Fibroblast of skin of left quadriceps (primary cell): ENCODE measurements around the gene RAI1.
"Not testable (repeated sequence)": the region's sequence is repeated elsewhere in the genome, so short reads cannot be mapped to it uniquely, and the experiment has no call there.

Experiments used
- DNase-seq, 2 experiments: peaks; one replicate each; pipeline ENCODE4 v3.0.0-alpha.2; 2013; ENCODE audit warnings: low read depth in 2 of 2

Gene RAI1

DNA sequence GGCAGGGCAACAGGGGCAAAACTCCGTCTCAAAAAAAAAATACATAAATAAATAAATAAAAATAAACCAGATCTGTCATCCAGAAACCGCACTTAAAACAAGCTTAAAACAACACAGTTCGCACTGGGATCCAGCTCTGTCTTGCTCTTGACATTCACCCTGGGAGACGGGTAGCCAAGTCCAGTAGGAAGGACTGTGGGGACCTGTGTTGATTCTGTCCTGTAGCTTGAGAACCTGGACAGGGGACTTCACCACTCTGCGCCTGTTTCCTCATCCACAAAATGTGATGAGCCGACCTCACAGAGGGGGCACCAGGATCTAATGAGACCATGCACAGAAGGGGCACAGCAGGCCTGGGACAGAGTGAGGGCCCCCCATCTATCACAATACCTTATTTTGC lies 1.5 kb upstream of the RAI1 start:
- DNase-seq, result no peak

DNA sequence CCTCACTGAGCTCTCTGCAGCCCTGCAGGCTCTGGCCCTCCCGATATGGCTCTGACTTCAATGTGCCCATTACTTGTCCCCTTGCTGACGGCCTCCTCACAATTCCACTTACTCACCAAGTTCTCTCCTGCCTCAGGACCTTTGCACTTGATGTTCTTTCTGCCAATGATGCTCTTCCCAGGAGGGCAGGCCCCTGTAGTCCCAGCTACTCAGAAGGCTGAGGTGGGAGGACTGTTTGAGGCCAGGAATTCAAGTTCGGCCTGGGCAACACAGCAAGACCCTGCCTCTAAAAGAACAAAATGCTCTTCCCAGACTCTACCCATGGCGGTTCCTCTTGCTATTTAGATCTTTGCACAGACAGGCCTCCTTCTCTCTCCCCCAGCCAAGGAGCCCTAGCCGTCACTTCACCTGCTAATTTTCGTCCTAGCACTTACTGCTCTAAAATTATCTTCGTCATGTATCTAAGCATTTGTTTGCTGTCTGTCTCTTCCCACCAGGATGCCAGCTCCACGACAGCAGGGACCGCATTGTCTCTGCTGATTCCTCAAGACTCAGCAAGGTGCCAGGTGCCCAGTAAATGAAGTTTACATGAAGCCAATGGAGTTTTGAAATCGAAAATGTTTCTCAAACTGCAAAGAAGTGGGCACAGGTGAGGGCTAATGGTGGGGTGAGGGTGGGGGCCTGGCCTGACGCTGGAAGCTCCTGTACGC lies 626 bp upstream of the RAI1 start:
- DNase-seq, result no peak

DNA sequence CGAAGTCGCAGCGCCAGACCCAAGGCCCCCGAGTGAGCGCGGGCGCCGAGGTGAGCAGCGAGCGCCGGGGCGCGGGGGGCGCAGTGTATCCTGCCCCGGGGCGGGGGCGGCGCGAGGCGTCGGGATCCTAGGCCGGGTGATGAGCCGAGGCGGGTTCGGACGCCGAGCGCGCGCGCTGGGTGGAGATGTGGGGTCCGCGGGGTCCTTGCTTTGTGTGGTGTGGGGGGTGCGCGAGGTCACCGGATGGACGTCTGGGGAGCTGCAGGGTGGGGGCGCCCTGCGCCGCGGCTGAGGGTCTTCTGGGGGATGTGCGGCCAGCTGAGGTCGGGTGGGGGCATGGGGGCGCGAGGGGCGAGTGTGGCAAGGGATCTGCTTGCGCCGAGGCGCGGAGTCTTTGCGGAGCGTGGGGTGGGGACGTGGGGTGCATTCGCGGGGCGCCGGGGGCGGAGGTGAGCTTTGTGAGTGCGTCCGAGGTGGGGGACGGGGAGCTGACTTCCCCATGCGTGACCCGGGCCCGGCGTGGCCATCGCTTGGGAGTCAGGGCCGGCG lies 560 bp downstream of the RAI1 start:
- DNase-seq, result no peak

DNA sequence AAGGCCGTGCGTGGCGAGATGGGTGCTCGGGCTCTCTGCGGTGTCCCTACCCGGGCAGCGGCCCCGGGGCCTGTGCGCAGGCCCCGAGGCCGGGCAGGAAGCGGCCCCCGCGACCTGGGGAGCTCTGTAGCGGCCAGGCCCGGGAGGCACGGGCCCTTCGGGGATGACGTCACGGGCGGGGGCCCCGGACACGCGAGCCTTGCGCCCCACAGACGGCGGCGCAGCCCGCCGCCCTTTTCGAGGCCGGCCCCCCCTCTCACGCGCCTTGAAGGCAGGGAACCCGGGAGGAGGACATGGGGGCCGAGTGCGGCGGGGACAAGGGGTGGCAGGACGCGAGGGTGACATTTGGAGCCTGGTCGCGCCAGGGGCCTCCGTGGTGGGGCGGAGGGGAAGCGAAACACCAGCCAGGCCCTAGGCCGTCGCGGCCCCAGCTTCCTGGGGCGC lies 1.1 kb downstream of the RAI1 start:
- DNase-seq, result no peak

DNA sequence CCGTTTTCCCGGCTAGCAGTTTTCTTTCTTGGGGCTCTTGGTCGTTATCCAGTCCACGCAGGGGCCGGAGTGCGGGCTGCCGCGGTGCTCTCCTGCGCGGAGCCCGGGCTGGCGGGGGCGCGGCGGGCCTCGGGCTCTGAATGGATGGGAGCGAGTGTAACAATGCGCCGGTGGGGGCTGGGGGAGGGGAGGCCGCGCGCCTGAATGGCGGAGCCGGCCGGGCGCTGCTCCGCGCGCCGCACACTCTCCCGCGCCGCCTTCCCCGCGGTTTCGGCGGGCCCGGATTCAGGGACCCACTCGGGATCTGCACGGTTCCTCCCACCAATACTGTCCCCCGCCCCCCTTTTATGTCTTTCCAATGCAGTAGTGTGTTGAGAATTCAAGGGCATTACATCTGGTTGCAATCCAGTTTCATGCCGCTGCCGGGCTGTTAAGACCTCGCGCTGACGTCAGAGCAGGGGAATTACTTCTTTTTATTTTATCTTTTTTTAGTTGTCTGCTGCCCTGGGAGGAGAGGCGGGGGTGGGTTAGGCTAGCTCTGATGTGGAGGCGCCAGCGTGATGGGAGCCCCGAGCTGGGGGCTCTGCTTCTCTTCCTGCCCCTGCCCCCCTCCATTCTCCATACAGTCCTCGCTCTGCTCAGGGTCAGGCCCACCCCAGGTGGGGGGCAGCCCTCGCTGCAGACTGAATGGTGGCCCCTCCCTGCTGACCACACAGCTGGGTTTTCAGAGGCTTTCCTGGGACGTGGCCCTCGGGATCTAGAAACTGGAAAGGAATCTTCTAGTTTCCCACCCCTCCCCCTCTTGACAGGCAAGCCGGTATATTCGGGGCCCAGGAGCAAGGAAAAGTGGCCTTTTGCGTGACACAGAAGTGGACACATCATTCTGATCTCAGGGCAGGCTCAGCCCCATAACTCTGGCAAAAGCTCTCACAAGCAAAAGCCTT lies 1.8 kb downstream of the RAI1 start:
- peak; percentile 82 to 83 for DNase-seq

DNA sequence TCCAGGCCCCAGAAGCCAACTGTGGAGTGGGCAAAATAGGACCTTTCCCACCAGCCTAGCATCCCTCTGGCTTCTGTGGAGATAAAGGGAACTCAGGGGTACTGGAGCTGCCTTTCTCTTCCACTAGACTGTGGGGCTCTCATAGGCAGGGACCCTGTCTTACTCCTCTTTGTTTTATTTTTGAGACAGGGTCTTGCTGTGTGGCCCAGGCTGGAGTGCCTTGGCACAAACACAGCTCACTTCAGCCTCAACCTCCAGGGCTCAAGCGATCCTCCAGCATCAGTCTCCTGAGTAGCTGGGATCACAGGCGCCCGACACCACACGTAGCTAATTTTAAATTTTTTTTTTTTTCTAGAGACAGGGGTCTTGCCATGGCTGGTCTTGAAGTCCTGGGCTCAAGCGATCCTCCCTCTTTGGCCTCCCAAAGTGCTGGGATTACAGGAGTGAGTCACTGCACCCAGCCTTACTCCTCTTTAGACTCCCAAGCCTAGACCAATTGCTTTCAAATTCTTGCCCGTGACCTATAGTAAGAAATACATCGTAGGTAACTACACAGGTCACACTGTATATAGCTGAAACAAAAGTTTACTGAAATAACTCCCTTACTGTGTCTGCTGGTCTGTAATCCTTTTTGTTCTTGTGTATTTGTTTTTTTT lies 2.6 kb downstream of the RAI1 start:
- DNase-seq, result no peak

DNA sequence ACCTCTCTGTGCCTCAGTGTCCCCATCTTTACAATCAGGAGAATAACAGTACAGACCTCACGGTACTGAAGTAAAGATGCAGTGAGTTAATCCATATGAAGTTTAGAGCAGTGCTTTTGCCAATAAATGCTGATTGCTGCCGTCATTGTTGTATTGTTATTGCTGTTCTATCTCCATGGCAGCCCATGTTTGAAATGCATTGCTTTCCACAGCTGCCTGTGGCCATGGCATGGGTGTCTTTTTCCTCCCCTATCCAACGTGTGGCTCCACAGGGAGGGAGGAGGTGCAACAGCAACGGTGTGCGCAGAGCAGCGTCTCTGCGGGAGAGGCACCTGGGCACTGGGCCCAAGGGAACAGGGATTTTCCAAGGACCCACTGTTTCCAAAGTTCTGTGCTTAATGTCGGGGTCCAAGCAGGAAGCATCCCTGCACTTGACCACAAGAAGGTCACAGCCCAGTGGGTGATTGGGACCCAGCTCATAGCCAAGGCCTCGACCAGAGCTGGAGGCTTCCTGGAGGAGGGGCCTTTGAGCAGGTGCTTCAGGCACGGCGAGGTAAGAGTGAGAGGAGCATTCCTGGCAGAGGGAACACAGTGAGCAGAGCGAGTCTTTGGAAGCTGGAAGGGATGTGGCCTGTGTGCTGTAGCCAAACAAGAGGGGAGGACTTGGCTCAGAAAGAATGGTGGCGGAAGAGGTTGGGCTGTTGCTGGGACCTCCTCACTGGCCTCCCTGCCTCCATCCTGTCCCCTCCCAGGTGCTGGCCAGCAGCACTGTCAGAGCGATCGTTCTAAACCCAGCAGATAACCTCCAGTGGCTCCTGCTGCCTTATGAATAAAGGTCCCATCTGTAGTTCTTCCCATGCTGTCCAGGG lies 3.9 kb downstream of the RAI1 start:
- no peak for DNase-seq

DNA sequence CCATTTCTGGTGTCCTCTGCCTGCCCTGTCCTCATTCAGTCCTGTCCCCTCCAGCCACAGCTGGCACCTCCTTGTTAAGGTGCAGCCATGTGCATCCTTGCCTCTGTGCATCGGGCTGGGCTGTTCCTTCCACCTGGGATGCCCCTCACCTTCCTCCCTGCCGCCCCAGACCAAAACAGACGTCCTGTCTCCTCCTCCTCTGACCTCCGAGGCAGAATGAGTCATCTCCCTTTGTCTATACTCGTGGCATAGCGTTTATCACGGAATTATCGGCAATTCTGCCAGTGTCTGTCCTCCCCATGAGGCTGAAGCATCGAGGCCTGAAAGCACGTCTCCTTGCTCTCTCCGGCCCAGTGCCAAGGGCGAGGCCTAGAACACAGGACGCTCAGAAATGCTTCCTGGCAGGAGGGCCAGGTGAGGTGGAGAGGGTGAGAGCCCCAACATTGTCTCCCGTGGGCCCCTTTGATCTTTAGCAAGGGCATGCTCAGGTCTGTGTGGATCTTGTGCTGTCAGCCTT lies 4.6 kb downstream of the RAI1 start:
- no peak for DNase-seq

DNA sequence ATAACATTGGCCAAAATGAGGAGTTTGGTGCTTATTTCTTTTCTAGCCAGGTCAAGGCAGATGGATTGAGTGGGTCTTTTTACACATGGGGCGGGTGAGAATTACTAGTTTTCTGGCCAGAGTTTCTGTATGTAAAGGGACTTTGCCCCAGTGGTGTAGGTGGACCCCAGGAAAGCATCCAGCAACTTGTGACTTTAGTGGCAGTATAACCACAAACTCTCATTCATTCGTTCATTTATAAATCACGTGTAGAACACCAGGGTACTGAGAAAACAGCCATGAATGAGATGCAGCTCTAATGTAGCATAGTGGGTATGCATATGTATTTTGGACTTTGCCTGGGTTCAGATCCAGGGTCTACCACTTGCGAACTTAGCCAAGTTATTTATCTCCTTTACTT lies 8.1 kb downstream of the RAI1 start:
- no peak for DNase-seq

DNA sequence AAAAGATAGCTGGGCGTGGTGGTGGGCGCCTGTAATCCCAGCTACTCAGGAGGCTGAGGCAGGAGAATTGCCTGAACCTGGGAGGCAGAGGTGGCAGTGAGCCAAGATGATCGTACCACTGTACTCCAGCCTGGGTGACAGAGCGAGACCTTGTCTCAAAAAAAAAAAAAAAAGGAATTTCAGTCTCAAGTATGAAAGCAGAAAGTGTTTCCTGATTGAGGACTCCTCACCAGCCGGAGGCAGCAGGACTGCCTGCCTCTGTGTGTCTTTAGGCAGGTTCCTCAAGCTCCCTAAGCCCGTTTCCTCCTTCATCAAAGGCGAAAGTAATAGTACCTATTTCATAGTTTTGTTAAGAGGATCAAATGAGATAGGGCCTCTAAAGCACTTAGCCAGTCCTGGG lies 9.0 kb downstream of the RAI1 start:
- DNase-seq, result not testable (repeated sequence)

DNA sequence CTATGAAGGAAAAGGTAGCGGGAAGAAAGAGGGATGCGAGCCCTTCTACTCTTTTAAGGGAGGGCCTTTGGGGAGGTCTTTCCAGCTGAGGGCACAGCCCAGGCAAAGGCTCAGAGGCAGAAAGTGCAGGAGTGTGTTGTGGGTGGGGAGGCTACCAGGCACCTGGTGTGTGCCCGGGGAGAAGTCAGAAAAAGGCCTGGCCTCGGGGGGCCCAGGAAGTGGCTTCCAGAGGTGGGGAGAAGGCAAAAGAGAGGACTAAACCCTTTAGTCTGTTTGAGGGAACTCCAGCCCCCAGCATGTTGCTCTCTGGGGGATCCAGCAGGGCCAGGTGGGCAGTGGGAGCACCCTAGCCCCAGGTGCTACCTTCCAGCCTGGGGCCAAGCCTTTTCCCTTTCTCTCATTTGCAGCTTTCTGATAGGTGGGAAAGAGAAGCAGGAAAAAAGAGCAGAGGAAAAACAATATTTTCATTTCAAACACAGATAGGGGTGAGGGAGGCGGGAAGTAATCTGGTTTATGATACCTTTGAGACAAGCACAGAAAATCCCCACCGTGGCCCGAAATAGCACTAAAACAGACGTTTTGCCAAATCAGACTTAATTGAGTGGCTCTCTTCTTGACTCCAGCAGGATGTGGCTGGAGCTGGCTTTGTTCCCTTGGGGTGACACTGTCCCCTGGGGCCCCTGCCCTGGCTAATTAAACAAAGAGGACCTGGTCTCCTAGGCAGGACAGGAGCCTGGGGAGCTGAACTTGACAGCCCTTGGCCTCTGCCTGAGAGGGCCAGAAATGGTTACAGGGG lies 10.4 kb downstream of the RAI1 start:
- DNase-seq, result no peak

DNA sequence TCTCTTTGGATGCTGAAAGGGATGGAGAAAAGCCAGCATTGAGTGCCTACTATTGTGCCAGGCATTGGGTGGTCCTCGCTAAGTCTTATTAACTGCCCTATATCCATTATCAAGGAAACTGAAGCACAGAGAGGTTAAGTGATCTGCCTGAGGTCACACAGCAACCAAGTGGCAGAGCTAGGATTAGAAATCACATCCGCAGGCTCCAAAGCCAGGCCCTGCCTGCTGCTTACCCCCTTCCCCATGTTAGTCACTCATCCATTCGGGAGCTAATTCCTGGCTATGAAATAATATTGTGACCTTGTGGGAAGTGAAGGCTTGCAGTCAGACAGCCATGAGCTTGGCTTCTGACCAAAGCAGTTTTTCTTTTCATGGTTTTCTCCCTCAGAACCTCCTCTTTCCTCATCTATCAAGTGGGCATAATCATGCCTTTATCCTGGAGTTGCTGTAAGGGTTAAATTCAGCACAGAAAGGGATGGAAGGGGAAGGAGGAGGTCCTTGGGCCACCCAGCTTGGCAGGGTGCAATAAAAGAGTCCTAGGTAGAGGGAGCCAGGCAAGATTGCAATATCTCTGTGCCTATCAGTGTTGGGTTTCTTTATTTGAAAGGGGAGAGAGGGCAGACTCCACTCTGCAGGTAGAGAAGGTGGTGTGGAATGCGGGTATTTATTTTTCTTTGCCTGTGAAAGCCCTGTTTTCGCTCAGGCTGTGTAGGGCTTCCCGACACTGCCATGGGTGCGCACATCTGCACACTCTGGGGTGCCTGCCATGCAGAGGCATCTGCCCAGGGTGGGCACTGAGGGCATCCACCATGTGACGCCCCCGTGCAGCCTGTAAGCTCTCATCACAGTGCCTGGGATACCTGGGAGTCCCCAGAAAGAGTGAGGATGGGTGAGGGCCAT lies 11.3 kb downstream of the RAI1 start:
- no peak for DNase-seq

DNA sequence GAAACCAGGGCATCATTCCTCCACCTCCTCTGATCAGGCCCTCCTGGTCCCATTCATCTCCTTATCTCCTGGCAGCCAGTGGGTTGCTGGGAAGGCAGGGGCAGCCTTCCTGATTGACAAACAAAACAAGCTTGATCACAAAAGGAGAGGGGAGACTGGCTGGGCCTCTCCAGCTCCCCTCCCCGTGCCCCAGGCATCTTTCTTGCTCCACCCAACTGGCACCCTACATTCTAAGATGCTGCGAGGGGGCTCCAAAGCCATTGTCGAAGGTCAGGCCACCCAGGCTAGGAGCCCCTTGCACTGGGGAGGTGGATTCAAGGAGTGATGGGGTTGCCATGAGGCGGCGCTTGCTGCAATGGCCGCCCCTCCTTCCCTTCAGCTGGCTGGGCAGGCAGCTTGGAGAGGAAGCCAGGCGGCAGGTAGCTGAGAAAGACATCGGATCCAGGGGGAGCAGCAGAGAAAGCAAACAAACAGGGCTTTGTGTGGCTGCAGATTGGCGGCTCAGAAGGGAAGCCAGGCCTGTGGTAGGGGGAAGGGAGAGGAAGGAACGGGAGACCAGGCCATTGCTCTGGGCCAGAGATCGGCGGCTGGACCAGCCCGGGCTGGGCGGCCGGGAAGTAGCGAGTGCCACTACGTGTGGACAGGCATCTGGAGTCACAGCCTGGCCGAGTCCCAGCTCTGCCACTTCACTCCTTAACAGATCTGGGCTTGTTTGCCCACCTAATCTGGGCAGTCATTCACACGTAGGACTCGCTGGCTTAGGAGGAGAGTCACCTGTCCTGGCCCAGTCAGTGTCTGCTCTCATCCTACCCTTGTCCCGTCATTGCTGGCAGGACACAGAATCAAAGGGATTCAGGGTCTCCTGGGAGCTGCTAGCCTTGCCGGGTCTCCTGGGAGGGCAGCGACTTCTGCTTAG lies 12.3 kb downstream of the RAI1 start:
- DNase-seq, result no peak

DNA sequence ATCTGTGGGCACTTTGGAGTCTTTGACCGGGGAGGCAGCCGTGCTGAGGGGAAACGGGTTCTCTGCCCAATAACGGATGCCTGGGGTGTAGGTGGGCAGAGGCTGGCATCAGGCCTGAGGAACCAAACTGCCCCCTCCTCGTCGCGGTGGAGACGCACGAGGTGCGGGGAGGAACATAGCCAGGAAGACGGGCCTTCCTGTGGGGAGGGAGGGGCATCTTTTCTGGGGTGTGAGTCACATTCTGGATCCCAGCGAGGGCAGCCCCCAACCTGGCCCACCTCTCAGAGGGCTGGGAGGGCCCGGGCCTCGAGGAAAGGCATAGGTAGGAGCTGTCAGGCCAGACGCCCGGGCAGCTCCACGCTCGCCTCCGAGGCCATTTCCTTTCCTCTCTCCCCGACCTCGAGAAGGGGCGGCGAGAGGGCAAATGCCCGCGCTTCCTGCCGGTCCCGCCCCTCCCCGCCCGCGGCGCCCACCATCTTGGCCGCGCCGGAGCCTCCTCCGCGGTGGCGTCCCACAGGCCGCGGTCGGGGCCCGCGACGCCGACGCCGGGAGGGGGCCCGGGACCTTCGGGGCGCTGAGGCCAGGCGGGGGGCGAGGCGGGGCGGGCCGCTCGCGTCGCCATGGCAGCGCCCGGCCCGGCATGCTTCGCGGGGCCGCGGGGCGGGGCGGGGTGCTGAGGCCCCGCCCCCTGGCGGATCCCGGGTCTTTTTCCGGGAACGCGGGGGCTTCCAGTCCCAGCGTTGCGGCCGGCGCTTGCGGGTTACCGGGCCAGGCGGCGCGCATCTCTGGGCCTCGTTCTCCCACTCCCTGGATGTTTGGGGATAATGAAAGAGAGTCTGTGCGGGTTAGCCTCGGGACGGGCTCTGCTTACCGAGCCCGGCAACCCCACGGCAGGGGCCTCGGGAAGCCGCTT lies 13.2 kb downstream of the RAI1 start:
- DNase-seq, result no peak

DNA sequence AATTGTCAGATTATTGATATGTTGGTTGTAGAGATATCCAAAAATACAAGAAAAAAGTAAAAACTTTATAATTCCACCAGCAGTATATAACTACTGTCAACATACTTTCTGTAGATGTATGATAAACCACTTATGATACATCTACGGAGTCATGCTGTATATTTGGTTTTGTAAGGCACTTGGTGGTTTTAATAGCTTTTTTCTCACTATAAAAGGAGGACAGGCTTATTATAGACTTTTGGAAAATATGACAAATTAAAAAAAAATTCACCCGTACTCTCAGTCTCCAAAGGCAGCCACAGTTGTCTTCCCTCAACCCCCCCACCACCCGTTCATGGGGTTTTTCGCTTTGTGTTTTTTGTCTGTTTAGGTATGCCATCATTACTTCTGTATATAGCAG lies 14.8 kb downstream of the RAI1 start:
- no peak for DNase-seq

DNA sequence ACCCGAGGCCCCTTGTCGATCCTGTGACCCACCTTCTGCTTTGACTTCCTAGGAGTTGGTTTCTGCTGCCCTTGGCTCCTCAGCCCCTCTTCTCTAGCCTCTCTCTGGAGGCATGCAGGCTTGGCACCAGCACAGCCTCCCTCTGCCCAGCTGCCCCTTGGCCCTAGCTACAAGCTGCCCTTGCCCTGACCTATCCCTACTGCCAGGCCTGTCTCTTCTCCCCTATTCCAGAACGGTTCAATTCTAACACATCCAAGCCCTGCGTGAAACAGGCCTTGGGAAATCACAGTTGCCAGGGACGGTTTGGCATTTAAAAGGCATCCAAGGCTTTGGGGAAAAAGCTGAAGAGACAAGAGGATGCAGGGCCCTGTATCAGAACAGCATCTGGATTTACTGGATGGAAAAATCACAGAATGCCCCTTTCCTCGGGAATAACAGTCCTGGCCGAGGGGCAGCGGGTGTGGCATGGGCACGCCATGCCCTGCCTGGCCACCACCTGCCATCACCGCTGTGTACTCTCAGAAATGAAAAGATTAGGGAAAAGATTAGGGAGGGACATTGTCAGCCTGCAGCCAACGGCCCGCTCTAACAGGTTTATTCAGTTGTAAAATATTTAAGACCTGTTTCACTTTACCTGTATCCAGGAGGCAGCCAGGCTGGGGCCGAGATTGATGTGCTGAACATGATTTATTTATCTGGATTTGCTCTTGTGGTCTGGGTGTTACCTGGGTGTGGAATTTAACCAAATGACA lies 15.8 kb downstream of the RAI1 start:
- no peak for DNase-seq
